Activated naive CD4-positive, alpha-beta T cell treated with anti-CD3 and anti-CD28 coated beads, Interleukin-2, amount 50 U/mL, for 72 hours (primary cell): ENCODE measurements around the gene UNCX. TPM values are rescaled to one million over a fixed set of nuclear protein-coding genes. Genes with fewer than 3 reads are reported as not detected.

Source experiments
- ATAC-seq, 2 donors: fragments of 150-1000 bp; cut with Tn5 transposase; 2 replicates each; pipeline ENCODE4 v1.10.0; 2021; ENCODE audit warnings: mild to moderate bottlenecking in 2 of 2, moderate library complexity in 2 of 2
- DNase-seq, 2 donors: peaks; one replicate each; pipeline ENCODE4 v3.0.0; 2021 to 2022; ENCODE audit warnings: low spot score in 2 of 2
- H3K27ac Mint-ChIP-seq, 2 donors: one replicate each; pipeline ENCODE4 v1.8.0; 2022; ENCODE audit warnings: mild to moderate bottlenecking in 2 of 2, mixed read lengths in 2 of 2
- H3K36me3 Mint-ChIP-seq, 2 donors: one replicate each; pipeline ENCODE4 v1.8.0; 2022; ENCODE audit warnings: mixed read lengths in 2 of 2
- H3K9me3 Mint-ChIP-seq, 2 donors: one replicate each; pipeline ENCODE4 v1.8.0; 2022; ENCODE audit warnings: mixed read lengths in 2 of 2
- total RNA-seq, 2 donors: library from RNA; stranded (reverse); gene quantifications; one replicate each; pipeline ENCODE4 v1.2.3, GENCODE V29; 2022

The UNCX gene
- total RNA-seq, 2 donors from 2014 or later = not detected

DNA sequence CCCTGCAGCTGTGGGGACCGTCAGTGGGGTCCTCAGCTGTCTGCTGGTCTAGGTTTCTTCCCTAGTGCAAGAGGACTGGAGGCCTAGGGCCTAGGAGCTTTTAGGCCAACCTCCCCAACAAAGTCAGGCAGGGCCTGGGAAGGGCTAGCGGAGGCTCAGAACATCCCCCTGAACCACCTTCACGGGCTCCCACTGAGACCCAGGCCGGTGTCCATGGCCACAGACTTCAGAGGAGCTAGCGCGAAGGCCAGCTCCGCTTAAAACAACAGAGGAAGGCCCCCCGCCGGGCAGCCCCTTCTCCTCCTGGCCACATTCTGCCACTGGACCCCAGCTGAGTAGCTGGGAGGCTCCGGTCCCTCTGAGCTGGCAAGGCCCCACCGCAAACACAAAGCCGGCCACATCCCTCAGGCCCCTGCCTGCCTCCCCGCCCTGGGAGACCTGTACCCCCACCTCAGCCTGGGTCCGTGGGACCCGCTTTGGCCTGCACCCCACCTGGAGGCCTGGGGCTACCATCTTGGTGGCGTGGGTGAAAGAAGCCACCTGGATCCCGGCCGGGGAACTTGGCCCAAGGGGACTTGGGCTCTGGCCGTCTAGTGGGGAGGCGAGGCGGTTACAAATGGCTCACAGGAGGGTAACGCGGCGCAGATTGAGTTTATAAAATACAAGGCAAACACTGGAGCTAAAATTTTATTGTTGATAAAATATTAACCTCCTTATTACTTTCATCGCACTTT is 5.4 kb upstream of the UNCX start:
- DNase-seq = no peak
- Mint-ChIP-seq H3K27ac (peak overlapping the region in 1 of 2 donors; percentile 29), H3K36me3 (peaks cover 0 to 5% of the 10 kb centered on the region in 2 donors), H3K9me3 (no peaks in the 10 kb centered on the region)
- no peak for ATAC-seq

DNA sequence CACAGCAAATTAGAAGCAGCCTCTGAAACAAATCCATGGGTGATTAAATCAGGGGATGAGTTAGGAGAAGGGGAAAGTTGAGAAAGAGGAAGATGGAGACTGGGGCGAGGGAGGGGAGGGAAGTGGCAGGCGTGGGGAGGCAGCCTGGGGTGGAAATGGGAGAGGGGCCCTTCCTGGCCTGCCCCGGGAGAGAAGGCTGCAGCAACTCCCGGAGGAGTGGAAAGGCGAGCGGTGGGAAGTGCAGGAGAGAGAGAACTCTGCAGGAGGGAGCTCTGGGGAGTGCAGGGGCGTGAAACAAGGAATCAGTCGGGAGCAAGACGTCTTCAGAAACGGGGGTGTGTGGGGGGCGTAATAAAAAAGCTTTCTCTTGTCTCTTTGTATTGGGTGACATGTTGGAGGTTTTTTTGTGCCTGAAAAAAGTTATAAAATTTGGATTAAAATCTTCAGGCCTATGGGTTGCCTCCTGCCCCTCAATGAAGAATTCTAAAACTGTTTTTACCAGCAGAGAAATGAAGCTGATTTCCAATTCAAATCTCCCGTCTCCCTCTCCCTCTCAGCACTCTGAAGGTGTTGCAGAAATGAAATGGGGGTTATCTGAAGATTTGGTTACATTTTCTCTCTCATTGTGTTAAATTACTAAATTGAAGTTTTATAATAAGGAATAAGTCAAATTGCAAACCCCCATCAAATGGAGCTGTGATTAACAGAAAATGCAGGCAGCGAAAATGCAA is 4.7 kb upstream of the UNCX start:
- DNase-seq (no peak), ATAC-seq (no peak)
- peak overlapping the region in 1 of 2 donors; percentile 15 for H3K27ac Mint-ChIP-seq
- no peaks in the 10 kb centered on the region for H3K9me3 Mint-ChIP-seq
- peaks cover 0 to 5% of the 10 kb centered on the region in 2 donors for H3K36me3 Mint-ChIP-seq

DNA sequence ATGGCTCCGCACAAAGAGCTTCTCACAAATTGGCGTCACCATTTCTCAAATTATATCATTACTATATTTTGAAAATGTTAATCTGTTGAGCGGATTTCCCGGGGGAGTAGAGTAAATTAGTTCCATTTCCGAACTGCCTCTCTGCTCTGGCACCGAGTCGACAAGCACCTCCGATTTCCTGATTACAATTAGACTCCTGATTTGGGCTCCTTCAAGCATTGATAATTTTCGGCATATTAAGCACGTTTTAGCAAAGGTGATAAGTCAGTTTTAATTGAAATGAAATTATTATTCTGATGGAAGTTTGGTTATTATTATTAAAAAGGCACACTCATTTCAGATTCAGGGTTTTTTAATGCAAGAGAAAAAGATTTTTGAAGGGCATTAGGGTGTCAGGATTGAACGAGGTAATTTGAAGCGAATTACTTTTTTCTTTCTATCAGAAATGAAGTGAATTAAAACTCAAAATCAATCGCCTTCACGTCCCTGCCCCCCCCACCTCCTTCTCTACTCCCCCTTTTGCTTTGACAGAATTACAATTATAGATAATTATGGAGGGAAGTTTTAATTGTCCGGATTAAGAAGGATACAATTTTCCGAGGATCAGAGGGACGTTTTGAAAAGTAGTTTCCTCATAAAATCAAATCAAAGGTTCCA is 4.0 kb upstream of the UNCX start:
- ATAC-seq (no peak), DNase-seq (no peak)
- Mint-ChIP-seq H3K9me3 (no peaks in the 10 kb centered on the region), H3K36me3 (peaks cover 0 to 5% of the 10 kb centered on the region in 2 donors), H3K27ac (no peak overlapping the region)

DNA sequence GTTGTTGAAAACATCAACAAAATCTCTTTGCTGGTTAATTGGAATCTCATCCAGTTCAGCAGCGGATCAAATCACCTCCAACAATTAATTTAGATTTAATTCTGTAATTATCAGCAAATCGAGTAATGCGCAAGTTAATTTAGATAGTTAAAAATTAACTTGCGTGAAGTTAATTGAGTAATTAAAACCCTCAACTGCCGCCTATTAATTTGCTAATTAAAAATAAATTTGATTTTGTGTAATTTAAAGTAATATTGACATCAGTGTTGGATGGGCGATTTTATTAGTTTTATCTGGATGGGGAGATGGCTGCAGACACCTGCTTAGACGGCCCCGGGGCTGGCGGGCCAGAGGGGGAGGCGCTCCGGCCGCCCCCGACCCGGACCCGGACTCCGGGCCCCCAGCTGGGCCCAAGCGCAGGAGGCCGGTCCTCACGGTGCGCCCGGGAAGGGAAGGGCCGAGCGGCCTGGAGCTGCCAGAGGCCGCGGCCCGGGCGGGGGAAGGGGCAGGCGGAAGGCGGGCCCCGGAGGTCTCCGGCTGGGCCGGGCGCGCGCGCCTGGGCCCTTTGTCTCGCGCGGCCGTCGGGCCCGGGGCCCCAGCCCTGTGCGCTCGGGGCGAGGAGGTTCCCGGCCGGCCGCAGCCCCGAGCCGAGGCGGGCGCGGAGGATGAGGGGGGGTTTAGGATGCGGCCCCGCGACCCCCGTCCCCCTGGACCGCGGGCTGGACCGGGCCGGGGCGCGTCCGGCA is 3.3 kb upstream of the UNCX start:
- Mint-ChIP-seq H3K9me3 (no peaks in the 10 kb centered on the region), H3K36me3 (peaks cover 2 to 5% of the 10 kb centered on the region in 2 donors), H3K27ac (no peak overlapping the region)
- no peak for ATAC-seq
- no peak for DNase-seq

DNA sequence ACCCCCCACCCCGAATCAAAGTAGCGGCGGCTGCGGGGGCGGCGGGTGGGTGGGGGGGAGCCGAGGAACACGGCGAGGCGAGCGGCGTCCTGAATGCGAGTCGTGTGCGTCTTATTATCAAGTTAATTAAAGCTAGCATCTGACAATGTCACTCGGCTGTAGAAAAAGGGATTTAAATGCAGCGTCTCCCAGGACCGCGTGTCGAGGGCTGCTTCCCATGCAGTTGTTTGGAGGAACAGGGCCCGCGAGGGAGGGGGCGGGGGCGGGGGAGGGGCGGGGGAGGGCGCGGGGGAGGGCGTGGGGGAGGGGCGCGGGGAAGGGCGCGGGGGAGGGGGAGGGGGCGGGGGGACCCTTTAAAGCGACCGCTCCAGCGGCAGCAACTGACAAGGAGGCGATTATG is 2.7 kb upstream of the UNCX start:
- no peak for ATAC-seq
- no peak overlapping the region for H3K27ac Mint-ChIP-seq
- DNase-seq = no peak
- no peaks in the 10 kb centered on the region for H3K9me3 Mint-ChIP-seq
- H3K36me3 Mint-ChIP-seq = peaks cover 5% of the 10 kb centered on the region in 2 donors

DNA sequence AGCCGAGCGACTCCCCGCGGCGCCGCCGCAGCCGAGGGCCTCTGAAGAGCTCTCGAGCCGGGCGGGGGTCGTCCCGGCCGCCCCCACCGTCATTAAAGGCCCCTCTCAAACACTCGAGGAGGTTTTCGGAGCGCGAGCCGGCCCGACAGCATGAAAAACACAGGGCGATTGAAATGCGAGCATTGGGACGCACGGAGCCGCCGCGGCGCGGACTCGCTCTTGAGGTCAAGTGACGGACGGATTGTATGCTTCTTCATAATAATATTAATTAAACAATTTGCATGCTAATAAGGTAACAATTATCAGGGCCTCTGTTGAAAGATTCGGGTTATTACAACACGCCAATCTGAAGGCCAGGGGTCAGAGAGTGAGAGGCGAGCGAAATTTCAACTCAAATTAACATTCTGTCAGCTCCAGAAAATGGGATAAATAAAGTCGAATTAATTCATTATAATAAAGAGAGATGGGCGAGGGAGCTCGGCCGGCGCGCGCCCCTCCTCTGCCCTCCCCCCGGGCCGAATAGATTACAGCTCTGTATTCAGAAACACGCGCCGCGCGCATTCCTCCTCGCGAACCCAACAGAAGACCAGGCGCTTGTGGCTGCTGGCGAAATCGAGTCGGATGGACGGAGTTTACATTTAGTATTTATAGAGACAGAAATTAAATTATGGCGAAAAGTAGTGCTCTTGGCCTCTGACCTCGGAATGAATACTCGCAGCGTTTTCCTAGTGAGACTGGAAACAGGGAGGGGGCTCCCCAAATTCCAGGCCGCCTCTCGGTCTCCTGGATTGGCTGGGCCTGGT is 2.1 kb upstream of the UNCX start:
- DNase-seq (no peak), ATAC-seq (no peak)
- Mint-ChIP-seq H3K36me3 (peaks cover 5% of the 10 kb centered on the region in 2 donors), H3K27ac (peak overlapping the region in 1 of 2 donors; percentile 22), H3K9me3 (no peaks in the 10 kb centered on the region)

DNA sequence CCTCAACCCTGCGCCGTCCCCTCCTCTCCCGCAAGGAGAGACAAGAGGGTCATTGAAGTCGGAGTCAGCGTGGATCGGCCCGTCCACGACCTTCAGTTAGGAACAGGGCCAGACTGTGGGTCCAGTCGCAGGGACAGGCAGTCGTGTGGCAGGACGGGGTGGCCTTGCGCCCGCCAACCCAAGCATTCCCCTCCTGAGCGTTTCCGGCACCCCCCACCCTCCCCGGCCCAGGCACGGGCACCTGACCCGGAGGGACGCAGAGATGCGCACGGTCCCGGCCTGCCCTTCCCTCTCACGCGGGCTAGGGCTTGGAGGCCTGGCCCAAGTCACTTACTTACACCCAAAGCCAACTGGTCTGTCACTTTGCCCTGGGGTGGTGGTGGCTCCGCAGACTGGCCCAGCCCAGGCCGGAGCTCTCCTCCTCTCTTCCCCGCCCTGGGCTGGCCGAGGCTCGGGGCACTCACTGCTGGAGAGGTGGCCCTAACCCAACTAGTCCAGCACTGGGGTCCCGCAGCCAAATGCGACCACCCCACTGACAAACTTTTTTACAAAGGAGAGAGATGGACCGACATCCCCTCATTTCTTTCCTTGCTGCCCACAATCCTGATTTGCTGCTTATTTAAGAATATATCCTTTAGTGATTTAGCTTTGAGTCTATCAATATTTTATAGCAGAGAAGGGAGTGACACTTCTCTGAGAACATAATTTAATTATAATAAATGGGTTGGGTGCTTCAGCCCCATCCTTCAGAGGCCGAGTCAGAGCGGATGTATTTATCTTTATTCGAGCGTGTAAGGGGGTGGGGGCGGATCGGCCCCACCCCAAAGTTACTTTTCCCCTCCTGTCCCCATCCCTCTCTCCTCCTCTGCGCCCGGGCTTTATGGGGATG is 1.2 kb upstream of the UNCX start:
- Mint-ChIP-seq H3K36me3 (peaks cover 5% of the 10 kb centered on the region in 2 donors), H3K27ac (peak overlapping the region in 1 of 2 donors; percentile 94), H3K9me3 (no peaks in the 10 kb centered on the region)
- ATAC-seq (no peak), DNase-seq (no peak)

DNA sequence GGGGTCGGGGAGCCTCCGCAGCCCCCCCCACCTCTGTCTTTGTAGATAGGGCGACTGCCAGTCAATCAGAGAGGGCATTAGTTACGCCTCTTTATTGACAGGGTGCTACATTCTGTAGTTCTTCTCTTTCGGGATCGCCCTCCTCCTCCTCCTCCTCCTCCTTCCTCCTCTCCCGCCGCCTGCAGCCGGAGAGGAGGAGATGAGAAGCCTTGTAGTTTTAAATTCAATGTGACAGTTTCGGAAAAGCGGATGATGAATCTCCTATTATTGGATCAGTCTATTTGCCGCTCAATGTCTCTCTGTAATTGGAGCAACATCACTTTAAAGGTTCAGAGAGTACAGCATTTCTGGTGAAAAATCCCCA is 587 bp upstream of the UNCX start:
- Mint-ChIP-seq H3K9me3 (no peaks in the 10 kb centered on the region), H3K27ac (peak overlapping the region in 1 of 2 donors; percentile 33), H3K36me3 (peaks cover 5% of the 10 kb centered on the region in 2 donors)
- ATAC-seq (no peak), DNase-seq (no peak)

DNA sequence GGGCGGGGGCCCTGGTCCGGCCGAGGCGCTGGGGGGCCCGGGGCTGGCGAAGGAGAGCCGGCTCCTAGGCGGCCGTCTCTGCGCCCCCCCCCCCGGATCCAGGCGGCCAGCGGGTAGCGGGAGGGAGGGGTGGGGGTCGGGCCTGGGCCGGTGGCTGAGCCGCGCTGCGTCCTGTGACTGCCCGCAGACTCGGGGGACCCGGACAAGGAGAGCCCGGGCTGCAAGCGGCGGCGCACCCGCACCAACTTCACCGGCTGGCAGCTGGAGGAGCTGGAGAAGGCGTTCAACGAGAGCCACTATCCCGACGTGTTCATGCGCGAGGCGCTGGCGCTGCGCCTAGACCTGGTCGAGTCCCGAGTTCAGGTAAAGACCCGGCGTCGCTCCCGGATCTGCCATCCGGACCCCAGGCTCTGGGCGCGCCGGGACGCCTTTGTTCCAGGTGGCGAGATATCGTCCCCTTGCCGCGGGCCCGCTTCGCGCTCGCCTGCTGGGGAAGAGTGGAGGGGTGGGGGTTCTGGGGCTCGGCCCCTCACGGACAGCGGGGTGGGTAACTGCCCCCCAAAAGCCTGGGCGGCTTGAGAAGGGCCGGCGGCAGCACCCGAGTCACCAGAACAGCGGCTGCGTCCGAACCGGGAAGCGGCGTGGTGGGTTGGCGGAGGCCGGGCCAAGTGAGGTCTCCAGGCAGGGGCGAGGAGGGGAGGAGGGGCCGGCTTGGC is 819 bp downstream of the UNCX start:
- no peak overlapping the region for H3K27ac Mint-ChIP-seq
- peaks cover 5% of the 10 kb centered on the region in 2 donors for H3K36me3 Mint-ChIP-seq
- no peak for DNase-seq
- no peak for ATAC-seq
- H3K9me3 Mint-ChIP-seq = no peaks in the 10 kb centered on the region

DNA sequence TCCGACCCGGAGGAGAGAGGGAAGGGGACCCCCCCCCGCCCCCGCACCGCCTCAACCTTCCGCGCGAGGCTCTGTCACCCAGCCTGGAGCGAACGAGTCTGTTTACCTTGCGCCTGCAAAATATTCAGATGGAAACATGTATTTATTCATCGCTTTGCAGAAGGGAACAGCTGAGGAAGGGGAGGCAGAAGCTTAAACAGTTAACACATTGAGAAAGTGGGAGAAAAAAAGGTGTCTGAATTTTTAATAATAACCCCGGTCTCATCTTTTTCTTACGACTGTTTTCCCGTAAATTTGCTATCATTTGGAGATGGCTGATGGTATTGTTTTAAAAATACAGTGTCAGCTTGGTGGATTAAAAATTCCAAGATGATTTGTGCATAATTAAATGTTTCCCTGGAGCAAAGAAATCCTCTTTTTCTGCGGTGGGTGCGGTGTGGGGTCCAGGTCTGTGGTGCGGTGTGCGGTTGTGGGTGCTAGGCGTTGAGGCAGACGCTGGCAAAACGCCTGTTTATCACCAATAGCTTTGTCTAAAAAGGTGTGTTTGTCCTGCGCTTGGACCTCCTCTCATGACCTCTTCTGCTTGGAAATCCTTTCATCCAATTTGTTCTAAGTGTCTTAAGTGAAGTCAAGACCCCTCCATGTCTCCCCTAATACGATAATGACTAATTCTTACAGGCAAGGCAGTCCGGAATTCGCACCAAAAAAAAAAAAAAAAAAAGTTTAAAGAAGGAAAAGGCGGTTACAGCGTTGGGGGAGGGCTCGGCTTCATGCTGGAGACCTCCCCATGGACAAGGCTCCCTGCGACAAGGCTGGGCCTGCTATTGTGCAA is 1.6 kb downstream of the UNCX start:
- Mint-ChIP-seq H3K36me3 (peaks cover 5 to 9% of the 10 kb centered on the region in 2 donors), H3K27ac (peak overlapping the region in 1 of 2 donors; percentile 73), H3K9me3 (no peaks in the 10 kb centered on the region)
- DNase-seq = no peak
- no peak for ATAC-seq

DNA sequence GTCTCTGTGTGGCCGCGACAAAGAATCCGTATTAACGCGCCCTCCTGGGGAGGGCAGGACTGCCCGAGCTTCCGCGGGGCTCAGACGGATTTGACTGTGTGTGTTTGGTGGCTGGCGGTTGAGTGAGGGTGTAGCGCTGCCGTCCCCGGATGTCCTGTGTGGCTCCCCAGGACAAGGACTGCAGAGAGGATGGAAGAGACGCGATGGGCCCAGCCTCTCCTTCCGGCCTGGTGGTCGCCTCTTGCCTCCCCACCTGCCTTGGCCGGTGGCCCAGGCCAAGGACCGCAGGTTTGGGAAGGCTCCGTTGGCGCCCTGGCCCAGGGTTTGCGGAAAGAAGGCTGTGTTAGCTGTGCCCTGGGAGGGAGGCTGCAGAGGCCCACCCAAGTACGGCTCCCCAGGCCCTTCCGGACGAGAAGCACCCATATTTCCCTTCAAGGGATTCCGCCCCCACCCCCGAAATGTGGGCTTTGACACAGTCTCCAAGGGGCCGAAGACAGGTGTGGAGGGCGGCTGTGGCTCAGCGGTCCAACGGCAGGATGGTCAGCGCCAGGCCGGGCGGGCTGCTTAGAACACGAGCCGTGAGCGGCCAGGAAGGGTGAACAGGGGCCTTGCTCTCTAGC is 2.3 kb downstream of the UNCX start:
- H3K9me3 Mint-ChIP-seq = no peaks in the 10 kb centered on the region
- peaks cover 5 to 12% of the 10 kb centered on the region in 2 donors for H3K36me3 Mint-ChIP-seq
- ATAC-seq = peak in 1 of 2 donors; percentile 51
- no peak for DNase-seq
- H3K27ac Mint-ChIP-seq = peak overlapping the region in 1 of 2 donors; percentile 73

DNA sequence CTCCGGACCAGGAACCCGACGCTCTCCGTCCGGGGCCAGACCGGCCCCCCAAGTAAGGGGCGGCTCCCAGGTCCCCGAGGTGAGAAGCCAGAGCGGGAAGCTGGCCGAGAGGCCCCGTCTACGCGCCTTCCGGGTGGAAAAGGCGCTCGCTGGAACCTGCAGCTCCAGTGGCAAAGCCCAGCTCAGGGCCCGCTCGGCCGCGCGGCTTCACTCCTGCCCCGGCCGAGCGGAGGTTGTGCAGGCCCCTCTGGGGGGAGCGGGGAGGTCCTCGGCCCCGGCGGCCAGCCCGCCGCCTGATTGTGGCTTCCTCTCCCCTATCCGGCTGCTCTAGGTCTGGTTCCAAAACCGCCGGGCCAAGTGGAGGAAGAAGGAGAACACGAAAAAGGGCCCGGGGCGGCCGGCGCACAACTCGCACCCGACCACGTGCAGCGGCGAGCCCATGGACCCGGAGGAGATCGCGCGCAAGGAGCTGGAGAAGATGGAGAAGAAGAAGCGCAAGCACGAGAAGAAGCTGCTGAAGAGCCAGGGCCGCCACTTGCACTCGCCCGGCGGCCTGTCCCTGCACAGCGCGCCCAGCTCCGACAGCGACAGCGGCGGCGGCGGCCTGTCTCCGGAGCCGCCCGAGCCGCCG is 2.9 kb downstream of the UNCX start:
- peaks cover 5 to 14% of the 10 kb centered on the region in 2 donors for H3K36me3 Mint-ChIP-seq
- H3K9me3 Mint-ChIP-seq = no peaks in the 10 kb centered on the region
- DNase-seq = no peak
- ATAC-seq = peak in 1 of 2 donors; percentile 21
- peak overlapping the region in 1 of 2 donors; percentile 93 for H3K27ac Mint-ChIP-seq

DNA sequence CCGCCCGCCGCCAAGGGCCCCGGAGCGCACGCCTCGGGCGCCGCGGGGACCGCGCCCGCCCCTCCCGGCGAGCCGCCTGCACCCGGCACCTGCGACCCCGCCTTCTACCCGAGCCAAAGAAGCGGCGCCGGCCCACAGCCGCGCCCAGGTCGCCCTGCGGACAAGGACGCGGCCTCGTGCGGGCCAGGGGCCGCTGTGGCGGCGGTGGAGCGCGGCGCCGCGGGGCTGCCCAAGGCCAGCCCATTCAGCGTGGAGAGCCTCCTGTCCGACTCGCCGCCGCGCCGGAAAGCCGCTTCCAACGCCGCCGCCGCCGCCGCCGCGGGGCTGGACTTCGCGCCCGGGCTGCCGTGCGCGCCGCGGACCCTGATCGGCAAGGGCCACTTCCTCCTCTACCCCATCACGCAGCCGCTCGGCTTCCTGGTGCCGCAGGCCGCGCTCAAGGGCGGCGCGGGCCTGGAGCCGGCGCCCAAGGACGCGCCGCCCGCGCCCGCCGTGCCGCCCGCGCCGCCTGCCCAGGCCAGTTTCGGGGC is 3.5 kb downstream of the UNCX start:
- DNase-seq (no peak), ATAC-seq (no peak)
- Mint-ChIP-seq H3K36me3 (peaks cover 5 to 17% of the 10 kb centered on the region in 2 donors), H3K9me3 (no peaks in the 10 kb centered on the region), H3K27ac (no peak overlapping the region)
